Thoracic aorta endothelial cell (primary cell): ENCODE measurements around the gene MRS2. TPM values are rescaled to one million over a fixed set of nuclear protein-coding genes. Genes with fewer than 3 reads are reported as not detected.

Source experiments
- small RNA-seq: library from RNA; depleted of rRNA; stranded (forward); fragments of <200 nt; gene quantifications from one replicate; pipeline ENCODE3, GENCODE V24; 2012
- total RNA-seq: library from RNA; depleted of rRNA; stranded (reverse); fragments of >200 nt; gene quantifications from 2 replicates; pipeline ENCODE4 v1.2.3, GENCODE V29; 2012

The MRS2 gene, protein sequence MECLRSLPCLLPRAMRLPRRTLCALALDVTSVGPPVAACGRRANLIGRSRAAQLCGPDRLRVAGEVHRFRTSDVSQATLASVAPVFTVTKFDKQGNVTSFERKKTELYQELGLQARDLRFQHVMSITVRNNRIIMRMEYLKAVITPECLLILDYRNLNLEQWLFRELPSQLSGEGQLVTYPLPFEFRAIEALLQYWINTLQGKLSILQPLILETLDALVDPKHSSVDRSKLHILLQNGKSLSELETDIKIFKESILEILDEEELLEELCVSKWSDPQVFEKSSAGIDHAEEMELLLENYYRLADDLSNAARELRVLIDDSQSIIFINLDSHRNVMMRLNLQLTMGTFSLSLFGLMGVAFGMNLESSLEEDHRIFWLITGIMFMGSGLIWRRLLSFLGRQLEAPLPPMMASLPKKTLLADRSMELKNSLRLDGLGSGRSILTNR
- 30.7 and 35.0 TPM in 2 replicates for total RNA-seq

DNA sequence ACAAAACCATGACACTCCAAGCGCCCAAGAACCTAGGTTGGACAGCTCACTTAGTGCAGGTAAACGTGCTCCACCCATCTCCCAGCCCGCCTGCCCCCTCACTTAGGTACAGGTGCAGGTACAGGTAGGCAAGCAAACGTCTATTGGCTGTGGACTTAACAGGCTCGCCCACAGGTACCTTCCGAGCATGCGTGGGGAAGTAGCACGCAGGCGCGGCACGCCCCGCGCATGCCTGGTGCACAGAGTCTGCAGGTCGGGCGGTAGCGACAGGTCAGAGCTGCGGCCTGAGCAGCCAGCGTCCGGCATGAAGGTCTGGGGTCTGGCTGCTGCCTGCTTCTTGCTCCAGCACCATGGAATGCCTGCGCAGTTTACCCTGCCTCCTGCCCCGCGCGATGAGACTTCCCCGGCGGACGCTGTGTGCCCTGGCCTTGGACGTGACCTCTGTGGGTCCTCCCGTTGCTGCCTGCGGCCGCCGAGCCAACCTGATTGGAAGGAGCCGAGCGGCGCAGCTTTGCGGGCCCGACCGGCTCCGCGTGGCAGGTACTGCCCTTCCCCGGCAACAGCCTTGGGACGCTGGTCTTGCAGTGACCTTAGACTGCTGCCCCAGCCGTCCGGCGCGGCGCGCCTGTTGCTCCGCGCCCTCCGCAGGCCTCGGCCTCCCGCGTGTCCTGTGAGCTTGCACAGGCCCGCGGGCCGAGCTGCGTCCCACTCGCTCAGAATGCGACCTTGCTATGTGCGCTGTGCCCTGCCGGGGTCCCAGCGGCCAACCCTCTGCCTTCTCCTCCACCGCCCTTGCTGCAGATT is at the start of gene MRS2:
MRS2 (plus strand) TSS at position 240 of the 804 bp plus-strand sequence; CDS start at position 351, 111 bp downstream.

DNA sequence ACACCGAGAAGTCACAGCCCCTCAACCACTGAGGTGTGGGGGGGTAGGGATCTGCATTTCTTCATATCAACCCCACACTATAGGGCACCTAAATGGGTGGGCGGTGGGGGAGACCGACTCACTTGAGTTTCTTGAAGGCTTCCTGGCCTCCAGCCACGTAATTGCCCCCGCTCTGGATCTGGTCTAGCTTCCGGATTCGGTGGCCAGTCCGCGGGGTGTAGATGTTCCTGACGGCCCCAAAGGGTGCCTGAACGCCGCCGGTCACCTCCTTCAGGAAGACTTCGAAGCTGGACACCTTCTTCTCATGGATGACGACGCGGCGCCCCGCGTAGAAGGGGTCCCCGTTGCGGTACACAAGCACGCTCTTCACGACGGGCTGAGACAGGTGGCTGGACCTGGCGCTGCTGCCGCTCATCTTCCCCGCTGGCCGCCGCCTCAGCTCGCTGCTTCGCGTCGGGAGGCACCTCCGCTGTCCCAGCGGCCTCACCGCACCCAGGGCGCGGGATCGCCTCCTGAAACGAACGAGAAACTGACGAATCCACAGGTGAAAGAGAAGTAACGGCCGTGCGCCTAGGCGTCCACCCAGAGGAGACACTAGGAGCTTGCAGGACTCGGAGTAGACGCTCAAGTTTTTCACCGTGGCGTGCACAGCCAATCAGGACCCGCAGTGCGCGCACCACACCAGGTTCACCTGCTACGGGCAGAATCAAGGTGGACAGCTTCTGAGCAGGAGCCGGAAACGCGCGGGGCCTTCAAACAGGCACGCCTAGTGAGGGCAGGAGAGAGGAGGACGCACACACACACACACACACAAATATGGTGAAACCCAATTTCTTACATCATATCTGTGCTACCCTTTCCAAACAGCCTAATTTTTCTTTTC is 45.2 kb upstream of the MRS2 start, which contains the start of gene DCDC2:
DCDC2 (minus strand) TSS at position 724 of the 883 bp plus-strand sequence; CDS start at position 415, 309 bp downstream.

Small RNA genes within 50 kb of the gene (small RNA-seq; reads per million reads assigned to genes)
- gene RNU6-391P: not detected

Other genes starting within 250 kb of the MRS2 start
- not detected in 2 replicates for gene DCDC2, start 44.9 kb upstream of the MRS2 start, total RNA-seq
- gene GPLD1, start 86.6 kb downstream of the MRS2 start, total RNA-seq: 0.13 and 0.43 TPM in 2 replicates
- gene ALDH5A1, start 92.0 kb downstream of the MRS2 start, total RNA-seq: 0.40 and 0.72 TPM in 2 replicates
- gene KIAA0319, start 243.3 kb downstream of the MRS2 start, total RNA-seq: under 0.01 TPM in 1 of 2 replicates, not detected in the other